HEK293 (cell line): ENCODE results near the gene RIN1.

Source experiments
- CTCF ChIA-PET: fragments of 350-600 bp; formaldehyde crosslinking; extraction: SDS; loops from one replicate; lab custom pipeline; 2021; ENCODE audit warnings: antibody characterized with exemption; lab: Yijun Ruan, JAX
- POLR2A ChIA-PET: fragments of 300-600 bp; formaldehyde crosslinking; extraction: SDS; loops from one replicate; lab custom pipeline; 2020; ENCODE audit warnings: antibody characterized with exemption, inconsistent platforms; lab: Yijun Ruan, JAX
- H3K27ac ChIP-seq: fragments of 200-500 bp; sonication (Bioruptor generic); 2 replicates; pipeline ENCODE4 v1.5.1; 2014; ENCODE audit warnings: low read depth, low read length, control low read depth, inconsistent platforms; ENCODE audit errors: extremely low read depth
- H3K36me3 ChIP-seq, 2 experiments: fragments of 200-500 bp in 1 of 2; sonication (Bioruptor generic) in 1 of 2; 1 replicate in 1 of 2; 2 replicates in 1 of 2; pipeline ENCODE4 v1.5.1; 2014 to 2017; ENCODE audit warnings: inconsistent platforms in 2 of 2, low read length in 2 of 2; ENCODE audit not compliant: control insufficient read depth in 2 of 2, insufficient read depth in 1 of 2
- H3K4me1 ChIP-seq: fragments of 200-500 bp; sonication (Bioruptor generic); 2 replicates; pipeline ENCODE4 v1.5.1; 2014; ENCODE audit warnings: mild to moderate bottlenecking, low read length, inconsistent platforms; ENCODE audit not compliant: control insufficient read depth, insufficient read depth
- H3K4me3 ChIP-seq: 2 replicates; pipeline ENCODE4 v1.5.1; 2011; ENCODE audit warnings: low read depth, mild to moderate bottlenecking, control low read depth, low read length, moderate library complexity
- H3K9me3 ChIP-seq: fragments of 200-500 bp; sonication (Bioruptor generic); 2 replicates; pipeline ENCODE4 v1.5.1; 2014; ENCODE audit warnings: low read depth, low read length, inconsistent platforms; ENCODE audit not compliant: control insufficient read depth, insufficient read depth
- BCL11B ChIP-seq: fragments of 450-650 bp; formaldehyde crosslinking; IDR thresholded peaks from 2 replicates; pipeline ENCODE4 v1.5.1; 2016; ENCODE audit warnings: low read depth, missing biosample characterization, missing genetic modification characterization
- CTCF ChIP-seq: fragments of 450-650 bp; formaldehyde crosslinking; IDR thresholded peaks from 2 replicates; pipeline ENCODE4 v1.5.1; 2016; ENCODE audit warnings: missing biosample characterization, missing genetic modification characterization
- GLIS1 ChIP-seq: fragments of 450-650 bp; formaldehyde crosslinking; IDR thresholded peaks from 2 replicates; pipeline ENCODE4 v1.5.1; 2016; ENCODE audit warnings: missing biosample characterization, missing genetic modification characterization
- KLF1 ChIP-seq: fragments of 450-650 bp; formaldehyde crosslinking; IDR thresholded peaks from 2 replicates; pipeline ENCODE4 v1.5.1; 2016; ENCODE audit warnings: missing biosample characterization, missing genetic modification characterization
- PATZ1 ChIP-seq: fragments of 450-650 bp; formaldehyde crosslinking; IDR thresholded peaks from 2 replicates; pipeline ENCODE4 v1.5.1; 2016; ENCODE audit warnings: missing biosample characterization, missing genetic modification characterization
- PRDM1 ChIP-seq: fragments of 450-650 bp; formaldehyde crosslinking; IDR thresholded peaks from 2 replicates; pipeline ENCODE4; 2016; ENCODE audit warnings: missing biosample characterization, missing genetic modification characterization
- SP3 ChIP-seq: fragments of 450-650 bp; formaldehyde crosslinking; IDR thresholded peaks from 2 replicates; pipeline ENCODE4 v1.5.1; 2016; ENCODE audit warnings: missing biosample characterization, missing genetic modification characterization
- ZBTB10 ChIP-seq: fragments of 450-650 bp; formaldehyde crosslinking; IDR thresholded peaks from 2 replicates; pipeline ENCODE4 v1.5.1; 2016; ENCODE audit warnings: missing biosample characterization, missing genetic modification characterization
- ZBTB26 ChIP-seq: fragments of 450-650 bp; formaldehyde crosslinking; optimal IDR thresholded peaks from 2 replicates; pipeline ENCODE3; 2016; ENCODE audit warnings: missing biosample characterization, mild to moderate bottlenecking, missing genetic modification characterization
- ZBTB8A ChIP-seq: fragments of 450-650 bp; formaldehyde crosslinking; IDR thresholded peaks from 2 replicates; pipeline ENCODE4 v1.5.1; 2016; ENCODE audit warnings: missing biosample characterization, missing genetic modification characterization
- ZIC2 ChIP-seq: fragments of 450-650 bp; formaldehyde crosslinking; IDR thresholded peaks from 2 replicates; pipeline ENCODE4 v1.5.1; 2016; ENCODE audit warnings: missing biosample characterization, missing genetic modification characterization
- ZNF18 ChIP-seq: fragments of 450-650 bp; formaldehyde crosslinking; IDR thresholded peaks from 2 replicates; pipeline ENCODE4 v1.5.1; 2016; ENCODE audit warnings: missing biosample characterization, missing genetic modification characterization
- ZNF274 ChIP-seq, 2 experiments: fragments of 200-500 bp in 1 of 2; fragments of 450-650 bp in 1 of 2; sonication (Bioruptor generic) in 1 of 2; formaldehyde crosslinking in 1 of 2; IDR thresholded peaks; 2 replicates each; pipeline versions ENCODE4 v1.5.1 to v1.6.1; 2014 to 2016; ENCODE audit warnings: borderline replicate concordance in 1 of 2, inconsistent platforms in 1 of 2, low read length in 1 of 2, missing biosample characterization in 1 of 2, missing genetic modification characterization in 1 of 2
- ZNF350 ChIP-seq: fragments of 450-650 bp; formaldehyde crosslinking; IDR thresholded peaks from 2 replicates; pipeline ENCODE4 v1.5.0; 2017; ENCODE audit warnings: missing biosample characterization, mild to moderate bottlenecking, missing genetic modification characterization
- ZNF558 ChIP-seq: fragments of 450-650 bp; formaldehyde crosslinking; IDR thresholded peaks from 2 replicates; pipeline ENCODE4 v1.5.1; 2016; ENCODE audit warnings: missing biosample characterization, missing genetic modification characterization
- ZNF600 ChIP-seq: fragments of 450-650 bp; formaldehyde crosslinking; IDR thresholded peaks from 2 replicates; pipeline ENCODE4 v1.5.1; 2016; ENCODE audit warnings: missing biosample characterization, missing genetic modification characterization
- ZNF623 ChIP-seq: fragments of 450-650 bp; formaldehyde crosslinking; IDR thresholded peaks from 2 replicates; pipeline ENCODE4 v1.5.1; 2016; ENCODE audit warnings: missing biosample characterization, missing genetic modification characterization
- ZNF658 ChIP-seq: fragments of 450-650 bp; formaldehyde crosslinking; IDR thresholded peaks from 2 replicates; pipeline ENCODE4; 2016; ENCODE audit warnings: missing biosample characterization, missing genetic modification characterization
- ZNF791 ChIP-seq: fragments of 450-650 bp; formaldehyde crosslinking; IDR thresholded peaks from 2 replicates; pipeline ENCODE4 v1.5.1; 2016; ENCODE audit warnings: missing biosample characterization, missing genetic modification characterization
- ZNF792 ChIP-seq: fragments of 450-650 bp; formaldehyde crosslinking; IDR thresholded peaks from 2 replicates; pipeline ENCODE4 v1.5.1; 2016; ENCODE audit warnings: missing biosample characterization, missing genetic modification characterization

The RIN1 gene

GRCh38 chr11:66328302-66329144 lies 7.7 kb downstream of the RIN1 start (continued):
- TF ChIP-seq ZNF350 (no peak), BCL11B (tag by site-specific recombination) (no peak), ZBTB26 (tag by site-specific recombination) (peak; percentile 10), ZNF658 (no peak), ZNF558 (tag by site-specific recombination) (no peak), GLIS1 (tag by site-specific recombination) (0 out of 2 replicates have a peak, but pooled peaks have one; percentile 40), ZNF600 (no peak), PATZ1 (tag by site-specific recombination) (no peak), ZNF791 (tag by site-specific recombination) (no peak), SP3 (tag by site-specific recombination) (no peak), ZNF792 (tag by site-specific recombination) (no peak), ZIC2 (tag by site-specific recombination) (0 out of 2 replicates have a peak, but pooled peaks have one; percentile 20), KLF1 (tag by site-specific recombination) (0 out of 2 replicates have a peak, but pooled peaks have one; percentile 2), ZBTB8A (tag by site-specific recombination) (no peak)

- TF ChIP-seq CTCF (tag by site-specific recombination) (no peak), ZBTB10 (tag by site-specific recombination) (peak; percentile 46; the same call in 1 of the 2 replicates), ZNF274 (IDR thresholded peaks at IDR 0.05; ENCODE audit: low read length) (no peak), ZNF274 (tag by site-specific recombination; IDR thresholded peaks at IDR 0.05; ENCODE audit: borderline replicate concordance) (no peak), PRDM1 (tag by site-specific recombination) (no peak), ZNF18 (tag by site-specific recombination) (no peak), KLF1 (tag by site-specific recombination) (peak; percentile 47; the same call in 1 of the 2 replicates), ZNF623 (tag by site-specific recombination) (peak; percentile 97)
- TF ChIP-seq, all 188 proteins: peak for 3
- no peaks in the 10 kb centered on the region for H3K4me1 ChIP-seq
- H3K4me3 ChIP-seq, result no peak overlapping the region
- no peaks in the 10 kb centered on the region for H3K9me3 ChIP-seq
- POLR2A ChIA-PET, result no interaction called here
- CTCF ChIA-PET, result no interaction called here
- H3K27ac ChIP-seq, result no peak overlapping the region
- H3K36me3 ChIP-seq, result no peaks in the 10 kb centered on the region
Measured at GRCh38 chr11:66328031-66328301, 8.3 kb downstream of the RIN1 start.
